ENCODE data around the gene BCLAF1.

DNA sequence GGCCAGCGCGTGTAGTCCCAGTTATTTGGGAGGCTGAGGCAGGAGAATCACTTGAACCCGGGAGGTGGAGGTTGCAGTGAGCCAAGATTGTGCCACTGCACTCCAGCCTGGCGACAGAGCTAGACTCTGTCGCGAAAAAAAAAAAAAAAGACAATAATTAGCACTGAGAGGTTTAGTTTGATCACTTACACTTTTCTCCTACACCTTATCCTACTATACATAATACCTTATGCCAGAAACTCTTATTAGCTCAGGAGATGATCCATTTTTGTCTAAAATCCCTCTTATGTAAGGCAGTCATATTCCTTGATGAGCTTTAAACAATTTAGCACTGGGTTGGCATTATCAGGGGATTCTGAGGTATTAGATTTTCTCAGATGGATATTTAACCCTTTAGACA is 35.9 kb downstream of the BCLAF1 start:
- TF ChIP-seq, protein P1, sequence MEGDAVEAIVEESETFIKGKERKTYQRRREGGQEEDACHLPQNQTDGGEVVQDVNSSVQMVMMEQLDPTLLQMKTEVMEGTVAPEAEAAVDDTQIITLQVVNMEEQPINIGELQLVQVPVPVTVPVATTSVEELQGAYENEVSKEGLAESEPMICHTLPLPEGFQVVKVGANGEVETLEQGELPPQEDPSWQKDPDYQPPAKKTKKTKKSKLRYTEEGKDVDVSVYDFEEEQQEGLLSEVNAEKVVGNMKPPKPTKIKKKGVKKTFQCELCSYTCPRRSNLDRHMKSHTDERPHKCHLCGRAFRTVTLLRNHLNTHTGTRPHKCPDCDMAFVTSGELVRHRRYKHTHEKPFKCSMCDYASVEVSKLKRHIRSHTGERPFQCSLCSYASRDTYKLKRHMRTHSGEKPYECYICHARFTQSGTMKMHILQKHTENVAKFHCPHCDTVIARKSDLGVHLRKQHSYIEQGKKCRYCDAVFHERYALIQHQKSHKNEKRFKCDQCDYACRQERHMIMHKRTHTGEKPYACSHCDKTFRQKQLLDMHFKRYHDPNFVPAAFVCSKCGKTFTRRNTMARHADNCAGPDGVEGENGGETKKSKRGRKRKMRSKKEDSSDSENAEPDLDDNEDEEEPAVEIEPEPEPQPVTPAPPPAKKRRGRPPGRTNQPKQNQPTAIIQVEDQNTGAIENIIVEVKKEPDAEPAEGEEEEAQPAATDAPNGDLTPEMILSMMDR (IDR thresholded peaks at IDR 0.05; ENCODE audit: low read length): no peak
- no peak for TF ChIP-seq EZH2 (optimal IDR thresholded peaks at IDR 0.05; ENCODE audit: low read depth, low read length)

Measured in MM.1S (cell line).